GM18858 (cell line): ENCODE data around the gene INTS14.

ENCODE experiments used
- ATAC-seq: cut with Tn5 transposase; IDR thresholded peaks from one replicate; pipeline ENCODE4 v1.9.1; 2021; ENCODE audit not compliant: unreplicated experiment

The INTS14 gene

DNA sequence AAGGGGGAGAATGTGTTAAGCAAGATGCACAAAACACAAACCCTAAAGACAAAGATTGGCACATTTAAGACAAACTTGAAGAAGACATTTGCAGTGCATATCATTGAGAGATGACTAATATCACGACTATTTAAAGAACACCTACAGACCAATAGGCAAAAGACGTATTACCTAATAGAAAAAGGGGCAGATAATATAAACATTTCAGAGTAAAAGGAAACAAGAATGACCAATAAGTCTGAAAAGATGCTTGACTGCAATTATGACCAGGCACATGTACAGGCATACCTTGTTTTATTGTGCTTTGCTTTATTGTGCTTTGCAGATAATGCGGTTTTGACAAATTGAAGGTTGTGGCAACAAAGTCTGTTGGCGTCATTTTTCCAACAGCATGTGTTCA, 75.7 kb downstream of the INTS14 start:
- no peak for ATAC-seq

DNA sequence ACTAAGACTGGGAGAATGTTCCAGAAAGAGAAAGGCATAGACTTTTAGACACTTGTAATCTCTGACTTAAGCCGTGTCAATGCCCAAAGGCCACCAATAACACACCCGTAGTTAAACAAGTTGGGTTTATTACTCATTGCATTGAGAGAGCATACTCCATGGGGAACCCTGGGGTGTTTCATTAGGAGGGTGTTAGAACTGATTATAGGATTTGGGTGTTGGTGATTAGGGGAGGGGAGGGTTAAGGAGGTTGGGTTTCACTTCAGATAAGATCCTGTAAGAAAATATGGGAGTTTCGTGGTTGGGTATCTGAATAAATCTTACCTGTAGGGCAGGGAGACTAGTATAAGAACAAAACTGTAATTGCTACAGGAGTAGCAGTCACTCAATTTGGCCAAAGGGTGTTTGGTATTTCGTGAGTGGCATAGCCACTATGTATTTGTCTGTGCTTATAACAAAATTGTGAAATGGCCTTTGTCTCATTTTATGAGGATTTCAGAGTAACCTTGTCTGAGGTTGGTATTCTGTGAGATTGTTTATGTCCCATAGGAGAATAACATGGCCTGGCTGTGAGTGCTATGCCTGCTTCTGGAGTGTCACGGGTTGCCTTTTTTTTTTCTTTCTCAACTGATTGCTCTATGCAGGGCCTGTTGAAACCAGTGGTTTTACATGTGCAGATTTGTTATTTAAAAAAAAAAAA, 77.7 kb downstream of the INTS14 start:
- no peak for ATAC-seq

DNA sequence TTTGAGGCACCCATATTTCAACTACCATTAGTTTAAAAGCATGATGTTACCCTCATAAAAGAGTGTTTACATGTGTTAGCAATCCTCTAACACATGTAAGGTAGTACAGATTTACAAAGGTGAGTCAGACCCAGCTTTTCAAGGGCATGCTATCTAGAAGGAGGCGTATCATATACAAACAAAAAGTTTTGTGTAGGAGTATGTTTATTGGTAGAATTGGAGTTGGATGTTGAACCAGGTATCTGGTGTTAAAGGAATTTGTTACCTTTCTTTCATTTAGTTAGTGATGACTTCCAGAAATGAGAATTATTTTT, 78.2 kb downstream of the INTS14 start:
- ATAC-seq: no peak

DNA sequence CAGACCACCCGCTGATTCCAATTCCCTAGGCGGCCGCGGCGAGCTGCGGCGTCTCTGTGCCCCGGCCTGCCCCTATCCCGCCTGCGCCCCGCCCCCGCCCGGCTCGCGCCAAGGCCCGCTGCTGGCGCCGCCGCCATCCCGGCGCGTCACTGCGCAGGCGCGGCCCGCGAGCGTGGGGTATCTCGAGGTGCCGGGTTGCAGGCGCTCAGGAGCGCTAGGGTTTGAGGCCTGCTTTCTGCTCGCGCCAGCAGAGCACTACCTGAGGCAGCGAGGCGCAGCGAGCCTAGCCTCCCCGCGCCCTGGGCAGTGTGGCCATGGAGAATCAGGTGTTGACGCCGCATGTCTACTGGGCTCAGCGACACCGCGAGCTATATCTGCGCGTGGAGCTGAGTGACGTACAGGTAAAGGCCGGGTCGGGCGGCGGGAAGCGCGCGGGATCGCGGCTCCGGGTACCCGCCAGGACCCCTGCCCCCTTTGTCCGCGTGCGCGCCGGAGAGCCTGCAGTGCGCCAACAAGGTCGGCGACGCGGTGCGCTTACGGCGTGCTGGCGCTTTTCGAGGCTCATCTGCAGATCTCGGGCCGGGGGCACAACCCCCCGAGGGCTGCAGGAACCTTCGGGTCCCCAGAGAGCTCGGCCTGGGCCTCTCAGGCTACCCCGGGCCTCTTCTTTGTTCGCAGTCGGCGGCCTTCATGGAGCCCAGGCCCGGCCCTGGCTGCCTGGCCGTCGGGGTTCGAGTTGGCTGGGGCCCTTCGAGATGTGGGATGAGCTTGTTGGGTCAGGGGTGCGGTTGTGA, 80.4 kb downstream of the INTS14 start, which contains the start of gene HACD3:
TSS of gene HACD3 (plus strand) at position 146 of the 794 bp plus-strand sequence. CDS start at position 315, 169 bp downstream.
- peak; percentile 59 for ATAC-seq

DNA sequence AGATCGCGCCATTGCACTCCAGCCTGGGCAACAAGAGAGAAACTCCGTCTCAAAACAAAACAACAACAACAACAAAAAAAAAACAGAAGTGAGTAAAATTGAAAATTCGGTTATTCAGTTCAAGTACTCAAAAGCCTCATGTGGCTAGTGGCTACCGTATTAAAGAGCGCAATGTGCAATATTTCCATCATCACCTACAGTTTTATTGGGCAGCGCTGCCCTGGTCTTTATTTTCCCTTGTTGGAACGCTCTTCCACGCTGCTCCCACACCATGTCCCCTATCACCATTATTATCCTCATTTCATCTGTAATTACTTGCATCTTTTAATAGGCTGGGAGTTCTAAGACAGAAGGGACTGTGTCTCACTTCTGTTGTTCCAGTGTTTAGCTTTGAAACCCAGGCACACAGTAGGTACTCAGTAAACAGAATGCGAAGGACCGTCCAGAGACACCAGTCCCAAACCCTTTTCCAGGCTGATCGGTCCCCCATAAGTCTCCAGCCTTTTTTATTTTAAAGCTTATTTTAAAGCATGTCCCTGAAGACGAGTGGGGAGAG, 81.1 kb downstream of the INTS14 start:
- ATAC-seq: no peak
